Pancreas (tissue), 10 donors: ENCODE results near the gene PLEKHA1. TPM values are rescaled to one million over a fixed set of nuclear protein-coding genes. Genes with fewer than 3 reads are reported as not detected.

Experiments used
- ATAC-seq, 4 donors: fragments of 200-7000 bp; cut with Tn5 transposase; one replicate each; pipeline versions ENCODE4 v1.8.0 to v1.9.1; 2020; ENCODE audit warnings: mild to moderate bottlenecking in 4 of 4, moderate library complexity in 4 of 4
- DNase-seq, 6 donors: peaks; one replicate each; pipeline ENCODE4 v3.0.0-alpha.2; 2020
- FAIRE-seq: peaks from 2 replicates; lab custom pipeline; 2012; peaks lifted over from hg19 to GRCh38; lab: Jason Lieb, UNC
- H3K27ac ChIP-seq, 4 donors: fragments of 200-600 bp; sonication (generic); 1 replicate in 3 of 4; 2 replicates in 1 of 4; pipeline versions ENCODE4 v1.5.0 to v1.8.0; 2020
- H3K27me3 ChIP-seq, 4 donors: fragments of 200-600 bp; one replicate each; pipeline ENCODE4 v1.8.0; 2021
- H3K36me3 ChIP-seq, 3 donors: fragments of 200-600 bp; sonication (generic) in 1 of 3; one replicate each; pipeline versions ENCODE4 v1.5.0 to v1.8.0; 2020 to 2021
- H3K4me1 ChIP-seq, 3 donors: fragments of 200-600 bp; one replicate each; pipeline ENCODE4 v1.8.0; 2021
- H3K4me3 ChIP-seq, 4 donors: fragments of 200-600 bp; sonication (generic) in 2 of 4; one replicate each; pipeline versions ENCODE4 v1.5.0 to v1.8.0; 2020 to 2021
- H3K9me3 ChIP-seq, 4 donors: fragments of 200-600 bp; one replicate each; pipeline ENCODE4 v1.8.0; 2021
- CTCF ChIP-seq, 4 donors: fragments of 200-600 bp; sonication (generic) in 3 of 4; IDR thresholded peaks; one replicate each; pipeline versions ENCODE4 v1.5.0 to v1.8.0; 2021; ENCODE audit warnings: antibody characterized with exemption in 4 of 4
- WGBS, 2 donors: extraction: QIAGEN DNeasy Blood & Tissue Kit; methylation state at CpG; one replicate each; pipeline ENCODE4 v1.1.7; 2013; 5-methylcytosine and 5-hydroxymethylcytosine counted together
- intact Hi-C, 3 donors: fragments of 100-400 bp; cut with DNase I; formaldehyde crosslinking; loops; one replicate each; pipeline versions ENCODE4 v1.11.1 to v1.14.2; 2022
- polyA plus RNA-seq, 2 donors: library from polyadenylated mRNA; stranded (reverse); fragments of 200-250 nt; gene quantifications; one replicate each; pipeline ENCODE4 v1.2.3, GENCODE V29; 2013
- total RNA-seq, 6 donors: library from RNA; stranded (reverse); fragmentation: NEBNext Ultra II Directional in 4 of 6; extraction: Animal tissue kit (Norgen Biotek cat#: 25700) in 4 of 6; gene quantifications; one replicate each; pipeline versions ENCODE4 v1.2.1 to v1.2.4, GENCODE V29; 2021 to 2023
- donor health status: healthy with polysubstance abuse.
- donor health status: DM: no; HTN: no; CAD: no; lungs with moderate emphysema.
- donor health status: DM: no; HTN: no; CAD: no.
- donor health status: control.
- donor health status: control.
- donor health status: Bipolar disorder and iron deficiency.
- donor health status: DM: yes; HTN: yes; CAD: no.
- donor health status: DM: no; HTN: no; CAD: no.
- donor health status: DM: no; HTN: no; CAD: no.
- donor health status: DM: yes; HTN: yes; CAD: no.

Gene PLEKHA1
- total and polyA plus RNA-seq, 8 donors: 8.8 to 31.6 (median 20.4) TPM

GRCh38 chr10:122464250-122464510 lies 89.7 kb downstream of the PLEKHA1 start:
- no peak for FAIRE-seq
- H3K4me1 ChIP-seq: no peaks in the 10 kb centered on the region
- no peak overlapping the region for H3K4me3 ChIP-seq
- DNase-seq: no peak
- H3K9me3 ChIP-seq: no peaks in the 10 kb centered on the region
- H3K27ac ChIP-seq: no peak overlapping the region
- TF ChIP-seq CTCF (IDR thresholded peaks at IDR 0.05): no peak
- H3K27me3 ChIP-seq: no peaks in the 10 kb centered on the region
- no peaks in the 10 kb centered on the region for H3K36me3 ChIP-seq
- ATAC-seq: no peak
- intact Hi-C loops: no loop called here
- WGBS, 2 donors: 71 to 75% methylated on average over 4 of the region's 4 CpGs

GRCh38 chr10:122464586-122464985 lies 90.1 kb downstream of the PLEKHA1 start:
- ATAC-seq: no peak

GRCh38 chr10:122465401-122466040 lies 91.0 kb downstream of the PLEKHA1 start:
- ATAC-seq (no peak), DNase-seq (no peak), FAIRE-seq (no peak)
- H3K4me1 ChIP-seq: no peaks in the 10 kb centered on the region
- 79 to 82% methylated on average over 6 of the region's 6 CpGs for WGBS, 2 donors
- no peaks in the 10 kb centered on the region for H3K9me3 ChIP-seq
- H3K4me3 ChIP-seq: no peak overlapping the region
- H3K27ac ChIP-seq: no peak overlapping the region
- no peak for TF ChIP-seq CTCF (IDR thresholded peaks at IDR 0.05)
- no peaks in the 10 kb centered on the region for H3K36me3 ChIP-seq
- H3K27me3 ChIP-seq: no peaks in the 10 kb centered on the region
- intact Hi-C loops: no loop called here

More at GRCh38 chr10:122464586-122464985, 90.1 kb downstream of the PLEKHA1 start:
- no peaks in the 10 kb centered on the region for H3K9me3 ChIP-seq
- DNase-seq (no peak), FAIRE-seq (no peak)
- intact Hi-C loops: no loop called here
- H3K36me3 ChIP-seq: no peaks in the 10 kb centered on the region
- H3K27me3 ChIP-seq: no peaks in the 10 kb centered on the region
- no peak for TF ChIP-seq CTCF (IDR thresholded peaks at IDR 0.05)
- H3K4me1 ChIP-seq: no peaks in the 10 kb centered on the region
- 89 to 93% methylated on average over 11 of the region's 11 CpGs for WGBS, 2 donors
- H3K27ac ChIP-seq: no peak overlapping the region
- no peak overlapping the region for H3K4me3 ChIP-seq

GRCh38 chr10:122466951-122467381 lies 92.5 kb downstream of the PLEKHA1 start:
- Histone ChIP-seq H3K4me3 (no peak overlapping the region), H3K27me3 (no peaks in the 10 kb centered on the region), H3K36me3 (no peaks in the 10 kb centered on the region), H3K27ac (no peak overlapping the region), H3K9me3 (no peaks in the 10 kb centered on the region), H3K4me1 (no peaks in the 10 kb centered on the region)
- no peak for TF ChIP-seq CTCF (IDR thresholded peaks at IDR 0.05)
- no peak for FAIRE-seq
- intact Hi-C loops: no loop called here
- 85 to 88% methylated on average over 8 of the region's 8 CpGs for WGBS, 2 donors
- ATAC-seq: no peak
- DNase-seq: no peak

- ATAC-seq: no peak
Observed at GRCh38 chr10:122467701-122468100, 93.2 kb downstream of the PLEKHA1 start.

More at GRCh38 chr10:122467701-122468100, 93.2 kb downstream of the PLEKHA1 start:
- WGBS, 2 donors: 85 to 90% methylated on average over 6 of the region's 6 CpGs
- intact Hi-C loops: no loop called here
- no peaks in the 10 kb centered on the region for H3K4me1 ChIP-seq
- no peaks in the 10 kb centered on the region for H3K27me3 ChIP-seq
- FAIRE-seq (no peak), DNase-seq (no peak)
- no peak overlapping the region for H3K4me3 ChIP-seq
- H3K9me3 ChIP-seq: no peaks in the 10 kb centered on the region
- H3K27ac ChIP-seq: no peak overlapping the region
- no peaks in the 10 kb centered on the region for H3K36me3 ChIP-seq
- no peak for TF ChIP-seq CTCF (IDR thresholded peaks at IDR 0.05)
